Osteoblast (primary cell): ENCODE results near the gene MS4A6E. TPM values are rescaled to one million over a fixed set of nuclear protein-coding genes. Genes with fewer than 3 reads are reported as not detected.

Experiments
- DNase-seq: peaks from one replicate; pipeline ENCODE4 v3.0.0; 2011; ENCODE audit warnings: low spot score, mixed read lengths; ENCODE audit not compliant: insufficient read length; ENCODE audit errors: missing footprints
- H2AFZ ChIP-seq: 2 replicates; pipeline ENCODE4 v1.6.0; 2011; ENCODE audit warnings: mild to moderate bottlenecking, low read length
- H3K27ac ChIP-seq: 2 replicates; pipeline ENCODE4 v1.5.1; 2011; ENCODE audit warnings: mild to moderate bottlenecking, low read depth, low read length, moderate library complexity
- H3K27me3 ChIP-seq: 2 replicates; pipeline ENCODE4 v1.6.0; 2012; ENCODE audit warnings: mild to moderate bottlenecking, control low read depth, inconsistent platforms, low read length, moderate library complexity; ENCODE audit not compliant: insufficient read depth
- H3K36me3 ChIP-seq: 2 replicates; pipeline ENCODE4 v1.5.1; 2011; ENCODE audit warnings: mild to moderate bottlenecking, low read length, control low read depth, moderate library complexity; ENCODE audit not compliant: insufficient read depth
- H3K4me1 ChIP-seq: 2 replicates; pipeline ENCODE4 v1.5.1; 2011; ENCODE audit warnings: mild to moderate bottlenecking, low read length, control low read depth, moderate library complexity; ENCODE audit not compliant: insufficient read depth
- H3K4me2 ChIP-seq: 2 replicates; pipeline ENCODE4 v1.6.0; 2011; ENCODE audit warnings: mild to moderate bottlenecking, low read length; ENCODE audit not compliant: insufficient read depth
- H3K4me3 ChIP-seq: fragments of 200-600 bp; sonication (generic); 3 replicates; pipeline ENCODE4 v1.5.1; 2012; ENCODE audit warnings: mild to moderate bottlenecking, low read length, inconsistent platforms; ENCODE audit not compliant: insufficient read depth
- H3K79me2 ChIP-seq: 2 replicates; pipeline ENCODE4 v1.6.0; 2012; ENCODE audit warnings: mild to moderate bottlenecking, low read length, control low read depth, inconsistent platforms; ENCODE audit not compliant: insufficient read depth
- H3K9me3 ChIP-seq: 2 replicates; pipeline ENCODE4 v1.5.1; 2011; ENCODE audit warnings: low read depth, low read length, control low read depth
- H4K20me1 ChIP-seq: 2 replicates; pipeline ENCODE4 v1.6.0; 2012; ENCODE audit warnings: mild to moderate bottlenecking, low read length, control low read depth; ENCODE audit not compliant: insufficient read depth
- CTCF ChIP-seq: IDR thresholded peaks from 2 replicates; pipeline ENCODE4 v1.5.1; 2011; ENCODE audit warnings: mild to moderate bottlenecking, low read depth, low read length, moderate library complexity; ENCODE audit errors: extremely low read depth
- total RNA-seq: library from RNA; depleted of rRNA; stranded (reverse); fragments of >200 nt; gene quantifications from 2 replicates; pipeline ENCODE4 v1.2.3, GENCODE V29; 2012

MS4A6E gene
- total RNA-seq, 1 donor = not detected

DNA sequence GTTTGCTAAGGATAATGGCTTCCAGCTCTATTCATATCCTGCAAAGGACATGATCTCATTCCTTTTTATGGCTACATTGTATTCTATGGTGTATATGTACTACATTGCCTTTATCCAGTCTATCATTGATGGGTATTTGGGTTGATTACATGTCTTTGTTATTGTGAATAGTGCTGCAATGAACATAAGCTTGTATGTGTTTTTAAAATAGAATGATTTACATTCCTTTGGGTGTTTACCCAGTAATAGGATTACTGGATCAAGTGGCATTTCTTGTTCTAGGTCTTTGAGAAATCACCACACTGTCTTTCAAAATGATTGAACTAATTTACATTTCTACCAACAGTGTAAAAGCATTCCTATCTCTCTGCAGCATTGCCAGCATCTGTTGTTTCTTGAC is 6.0 kb upstream of the MS4A6E start:
- Histone ChIP-seq H3K4me1 (no peaks in the 10 kb centered on the region), H3K36me3 (no peaks in the 10 kb centered on the region), H2AFZ (no peak overlapping the region), H3K79me2 (no peaks in the 10 kb centered on the region), H3K27me3 (no peaks in the 10 kb centered on the region), H3K4me2 (no peak overlapping the region), H3K27ac (no peak overlapping the region), H3K4me3 (no peak overlapping the region), H3K9me3 (peaks cover 3% of the 10 kb centered on the region), H4K20me1 (no peaks in the 10 kb centered on the region)
- no peak for DNase-seq
- no peak for TF ChIP-seq CTCF

DNA sequence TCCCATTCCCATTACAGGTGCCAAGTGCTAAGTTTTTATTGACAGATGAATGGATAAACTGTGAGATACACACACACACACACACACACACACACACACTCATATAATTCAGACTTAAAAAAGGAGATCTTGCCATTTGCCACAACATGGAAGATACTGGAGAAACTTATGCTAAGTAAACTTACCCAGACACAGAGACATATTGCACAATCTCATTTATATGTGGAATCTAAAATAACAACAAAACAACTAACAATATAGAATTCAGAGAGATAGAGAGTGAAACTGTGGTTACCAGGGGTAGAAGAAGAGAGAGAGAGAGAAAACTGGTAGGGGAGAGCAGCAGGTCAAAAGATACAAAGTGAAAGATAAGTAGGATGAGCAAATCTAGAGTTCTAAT is 1.4 kb downstream of the MS4A6E start:
- H3K79me2 ChIP-seq = no peaks in the 10 kb centered on the region
- no peaks in the 10 kb centered on the region for H3K36me3 ChIP-seq
- peak; percentile 34 for DNase-seq
- no peak overlapping the region for H3K4me3 ChIP-seq
- no peaks in the 10 kb centered on the region for H3K9me3 ChIP-seq
- no peak overlapping the region for H3K4me2 ChIP-seq
- no peak overlapping the region for H2AFZ ChIP-seq
- no peaks in the 10 kb centered on the region for H3K27me3 ChIP-seq
- H3K4me1 ChIP-seq = no peaks in the 10 kb centered on the region
- no peak overlapping the region for H3K27ac ChIP-seq
- TF ChIP-seq CTCF = no peak
- H4K20me1 ChIP-seq = no peaks in the 10 kb centered on the region

DNA sequence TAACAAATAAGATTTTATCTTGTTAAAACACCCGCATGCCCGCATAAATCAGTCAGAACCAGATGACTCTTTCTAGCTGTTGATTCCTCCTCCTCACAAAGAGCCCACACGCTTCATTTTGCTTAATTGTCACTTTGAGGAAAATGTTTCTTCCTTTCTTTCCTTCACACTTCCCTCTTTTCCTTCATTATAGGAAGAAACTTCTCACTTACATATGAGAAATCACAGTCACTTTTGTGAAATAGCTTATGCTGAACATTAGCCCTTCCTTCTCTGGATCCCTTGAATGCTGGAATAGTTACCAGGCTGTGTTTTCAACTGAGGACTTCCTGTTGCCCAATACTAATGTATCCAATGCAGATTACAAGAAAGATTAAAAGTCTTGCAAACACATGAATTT is 5.8 kb downstream of the MS4A6E start:
- Histone ChIP-seq H3K4me2 (no peak overlapping the region), H3K27ac (no peak overlapping the region), H3K36me3 (no peaks in the 10 kb centered on the region), H3K4me1 (no peaks in the 10 kb centered on the region), H3K79me2 (no peaks in the 10 kb centered on the region), H3K9me3 (no peaks in the 10 kb centered on the region), H3K4me3 (no peak overlapping the region), H2AFZ (no peak overlapping the region), H4K20me1 (no peaks in the 10 kb centered on the region), H3K27me3 (no peaks in the 10 kb centered on the region)
- DNase-seq = no peak
- no peak for TF ChIP-seq CTCF

DNA sequence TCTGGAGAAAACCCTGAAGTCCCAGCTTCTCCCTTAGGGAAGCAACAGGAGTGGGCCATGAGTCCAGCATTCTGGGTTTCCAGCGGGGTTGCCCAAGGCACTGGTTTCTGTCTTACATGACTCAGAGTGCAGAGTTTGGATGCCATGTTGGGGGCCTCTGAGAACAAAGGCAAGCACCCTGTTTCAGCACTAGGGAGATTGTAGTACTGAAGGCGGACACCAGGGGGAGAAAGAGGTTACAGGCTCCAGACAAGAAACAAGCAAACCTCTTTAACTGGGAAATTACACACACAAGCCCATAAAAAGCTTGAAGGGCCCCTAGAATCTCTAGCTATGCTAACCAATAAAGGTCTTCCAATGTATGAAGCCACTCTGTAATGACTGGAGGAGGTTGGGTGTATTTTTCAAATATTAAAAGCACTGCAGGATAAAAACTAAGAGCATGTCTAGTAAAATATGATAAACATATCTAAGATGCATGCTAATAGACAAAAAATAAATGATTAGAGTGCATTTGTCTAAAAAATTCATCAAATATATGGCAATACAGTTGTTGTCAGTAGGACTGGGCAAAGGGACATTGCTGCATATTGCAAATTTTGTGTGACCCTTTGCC is 7.1 kb downstream of the MS4A6E start:
- Histone ChIP-seq H3K79me2 (no peaks in the 10 kb centered on the region), H3K27me3 (no peaks in the 10 kb centered on the region), H3K4me3 (no peak overlapping the region), H3K36me3 (no peaks in the 10 kb centered on the region), H2AFZ (no peak overlapping the region), H3K4me2 (no peak overlapping the region), H3K9me3 (no peaks in the 10 kb centered on the region), H3K4me1 (no peaks in the 10 kb centered on the region), H4K20me1 (no peaks in the 10 kb centered on the region), H3K27ac (no peak overlapping the region)
- peak; percentile 57 for TF ChIP-seq CTCF
- peak; percentile 36 for DNase-seq
